Caco-2 (cell line): ENCODE results near the gene POLR1H. TPM values are rescaled to one million over a fixed set of nuclear protein-coding genes. Genes with fewer than 3 reads are reported as not detected.
A peak's percentile ranks its signal among the peaks of the same experiment; 100 is the strongest.

Experiments
- BruUV-seq: library from RNA; stranded (reverse); fragments of 400-500 nt; replicated peaks from 2 replicates; lab custom pipeline; 2021; lab: Mats Ljungman, UMichigan
- CTCF ChIA-PET: fragments of 300-600 bp; sonication (Branson Sonifier 250); formaldehyde crosslinking; loops from one replicate; lab custom pipeline; 2022; ENCODE audit warnings: antibody characterized with exemption; lab: Charles Lee
- POLR2A ChIA-PET: fragments of 300-600 bp; sonication (Branson Sonifier 250); formaldehyde crosslinking; loops from one replicate; lab custom pipeline; 2022; ENCODE audit warnings: antibody characterized with exemption; lab: Charles Lee
- DNase-seq, 2 experiments: peaks; one replicate each; pipeline versions ENCODE4 v3.0.0 to v3.0.0-alpha.2; 2020 to 2022
- H3K27me3 ChIP-seq: replicated peaks from 2 replicates; pipeline ENCODE4 v1.6.0; 2011; ENCODE audit warnings: low read length; ENCODE audit not compliant: control insufficient read depth, insufficient read depth
- H3K36me3 ChIP-seq: 2 replicates; pipeline ENCODE4 v1.5.1; 2011; ENCODE audit warnings: low read length; ENCODE audit not compliant: control insufficient read depth, insufficient read depth
- H3K4me1 ChIP-seq: fragments of 250-450 bp; sonication (Bioruptor Pico); 2 replicates; pipeline ENCODE4 v1.5.1; 2020; ENCODE audit warnings: mild to moderate bottlenecking
- H3K4me3 ChIP-seq: 2 replicates; pipeline ENCODE4 v1.5.1; 2011; ENCODE audit warnings: low read depth, mild to moderate bottlenecking, control low read depth, low read length
- H3K9me3 ChIP-seq: fragments of 250-450 bp; sonication (Bioruptor Pico); 2 replicates; pipeline ENCODE4 v1.5.1; 2020; ENCODE audit warnings: mild to moderate bottlenecking, moderate library complexity
- H3K27ac Mint-ChIP-seq: one replicate; pipeline ENCODE4 v1.8.0; 2022; ENCODE audit warnings: mixed read lengths; ENCODE audit not compliant: unreplicated experiment
- H3K27me3 Mint-ChIP-seq: one replicate; pipeline ENCODE4 v1.8.0; 2022; ENCODE audit warnings: mixed read lengths; ENCODE audit not compliant: insufficient read depth, unreplicated experiment
- H3K36me3 Mint-ChIP-seq: one replicate; pipeline ENCODE4 v1.8.0; 2022; ENCODE audit warnings: mild to moderate bottlenecking, mixed read lengths; ENCODE audit not compliant: insufficient read depth, unreplicated experiment
- H3K4me1 Mint-ChIP-seq: one replicate; pipeline ENCODE4 v1.8.0; 2022; ENCODE audit warnings: low read depth, mixed read lengths; ENCODE audit not compliant: unreplicated experiment
- H3K4me3 Mint-ChIP-seq: one replicate; pipeline ENCODE4 v1.8.0; 2022; ENCODE audit warnings: mild to moderate bottlenecking, moderate library complexity, mixed read lengths; ENCODE audit not compliant: unreplicated experiment
- H3K9me3 Mint-ChIP-seq: one replicate; pipeline ENCODE4 v1.8.0; 2022; ENCODE audit warnings: mixed read lengths; ENCODE audit not compliant: unreplicated experiment
- intact Hi-C: fragments of 100-400 bp; cut with micrococcal nuclease; formaldehyde crosslinking; loops from one replicate; pipeline ENCODE4 v1.10.0; 2022; ENCODE audit not compliant: unreplicated experiment
- total RNA-seq: library from RNA; stranded (reverse); gene quantifications from 2 replicates; pipeline ENCODE4 v1.2.3, GENCODE V29; 2022
- TF ChIP-seq, protein P1 (sequence below), 2 experiments: fragments of 200-600 bp in 1 of 2; IDR thresholded peaks; 1 replicate in 1 of 2; 2 replicates in 1 of 2; pipeline versions ENCODE4 v1.5.1 to v1.8.0; 2011 to 2022; ENCODE audit warnings: antibody characterized with exemption in 1 of 2, control low read depth in 1 of 2, inconsistent platforms in 1 of 2, low read depth in 1 of 2, low read length in 1 of 2, mild to moderate bottlenecking in 1 of 2, moderate library complexity in 1 of 2; ENCODE audit not compliant: insufficient read depth in 1 of 2, severe bottlenecking in 1 of 2, unreplicated experiment in 1 of 2

Gene POLR1H
- total RNA-seq, 1 experiment from 2014 or later, result 27.6 TPM

DNA sequence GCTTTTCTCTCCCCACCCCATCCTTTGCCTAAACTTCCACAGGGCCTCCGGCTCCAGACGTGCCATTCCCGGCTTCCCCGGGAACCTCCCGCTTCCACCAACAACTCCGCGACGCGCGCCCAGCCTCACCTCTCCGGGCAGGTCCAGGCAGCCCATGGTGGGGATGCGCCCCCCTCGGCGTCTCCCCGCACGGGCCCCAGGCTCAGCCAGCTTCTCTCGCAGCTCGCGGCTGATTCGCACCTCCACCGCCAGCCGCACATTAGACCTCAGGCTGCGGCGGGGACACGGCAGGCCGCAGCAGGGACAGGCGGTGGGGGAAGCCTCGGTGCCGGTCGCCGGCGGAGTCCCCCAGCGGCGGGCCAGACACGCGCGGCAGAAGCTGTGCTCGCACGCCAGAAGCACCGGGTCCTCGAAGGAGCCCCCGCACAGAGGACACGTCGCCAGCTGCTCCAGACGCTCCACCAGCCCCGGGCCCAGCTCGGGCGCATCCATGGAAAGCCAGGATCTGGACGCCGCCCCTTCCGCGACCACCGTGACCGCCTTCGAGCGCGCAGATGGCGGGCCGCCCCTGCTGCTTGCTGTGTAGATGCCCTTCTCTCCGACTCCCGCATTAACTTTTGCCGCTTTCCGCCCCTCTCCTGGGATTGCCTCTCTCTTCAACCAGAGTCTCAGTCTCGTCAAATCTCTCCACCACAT is 14.2 kb downstream of the POLR1H start, which contains the start of gene RNF39:
RNF39 (minus strand) TSS at position 676 of the 696 bp plus-strand sequence; CDS start at position 492, 184 bp downstream.
- Mint-ChIP-seq H3K9me3 (no peaks in the 10 kb centered on the region), H3K27ac (peak within 1 kb of the TSS; percentile 27), H3K36me3 (peaks cover 6% of the 10 kb centered on the region), H3K4me1 (peaks cover 12% of the 10 kb centered on the region), H3K27me3 (peaks cover 11% of the 10 kb centered on the region), H3K4me3 (peak within 1 kb of the TSS; percentile 80)
- peaks cover 8% of the 10 kb centered on the region for H3K4me1 ChIP-seq
- no peaks in the 10 kb centered on the region for H3K36me3 ChIP-seq
- DNase-seq, result peak in 1 of 2 experiments; percentile 23
- no TSS peak for BruUV-seq
- POLR2A ChIA-PET, result no interaction called here
- TF ChIP-seq, protein P1, sequence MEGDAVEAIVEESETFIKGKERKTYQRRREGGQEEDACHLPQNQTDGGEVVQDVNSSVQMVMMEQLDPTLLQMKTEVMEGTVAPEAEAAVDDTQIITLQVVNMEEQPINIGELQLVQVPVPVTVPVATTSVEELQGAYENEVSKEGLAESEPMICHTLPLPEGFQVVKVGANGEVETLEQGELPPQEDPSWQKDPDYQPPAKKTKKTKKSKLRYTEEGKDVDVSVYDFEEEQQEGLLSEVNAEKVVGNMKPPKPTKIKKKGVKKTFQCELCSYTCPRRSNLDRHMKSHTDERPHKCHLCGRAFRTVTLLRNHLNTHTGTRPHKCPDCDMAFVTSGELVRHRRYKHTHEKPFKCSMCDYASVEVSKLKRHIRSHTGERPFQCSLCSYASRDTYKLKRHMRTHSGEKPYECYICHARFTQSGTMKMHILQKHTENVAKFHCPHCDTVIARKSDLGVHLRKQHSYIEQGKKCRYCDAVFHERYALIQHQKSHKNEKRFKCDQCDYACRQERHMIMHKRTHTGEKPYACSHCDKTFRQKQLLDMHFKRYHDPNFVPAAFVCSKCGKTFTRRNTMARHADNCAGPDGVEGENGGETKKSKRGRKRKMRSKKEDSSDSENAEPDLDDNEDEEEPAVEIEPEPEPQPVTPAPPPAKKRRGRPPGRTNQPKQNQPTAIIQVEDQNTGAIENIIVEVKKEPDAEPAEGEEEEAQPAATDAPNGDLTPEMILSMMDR (IDR thresholded peaks at IDR 0.05; ENCODE audit: insufficient read depth in 1 of 2, low read depth in 1 of 2, low read length in 1 of 2, severe bottlenecking in 1 of 2, unreplicated experiment in 1 of 2), result no peak
- peak within 1 kb of the TSS; percentile 51 for H3K4me3 ChIP-seq
- CTCF ChIA-PET, result interaction anchor here (1.0 to 1.5 kb wide), 2 partner anchors 14 to 27 kb away, joined by 3 to 4 read pairs; partner anchors contain the start of gene POLR1H
- H3K9me3 ChIP-seq, result no peaks in the 10 kb centered on the region
- no peaks in the 10 kb centered on the region for H3K27me3 ChIP-seq
- intact Hi-C loops, result loop anchor here (2.0 kb wide), 2 partner anchors 28 to 56 kb away; no protein-coding TSS in a partner anchor

DNA sequence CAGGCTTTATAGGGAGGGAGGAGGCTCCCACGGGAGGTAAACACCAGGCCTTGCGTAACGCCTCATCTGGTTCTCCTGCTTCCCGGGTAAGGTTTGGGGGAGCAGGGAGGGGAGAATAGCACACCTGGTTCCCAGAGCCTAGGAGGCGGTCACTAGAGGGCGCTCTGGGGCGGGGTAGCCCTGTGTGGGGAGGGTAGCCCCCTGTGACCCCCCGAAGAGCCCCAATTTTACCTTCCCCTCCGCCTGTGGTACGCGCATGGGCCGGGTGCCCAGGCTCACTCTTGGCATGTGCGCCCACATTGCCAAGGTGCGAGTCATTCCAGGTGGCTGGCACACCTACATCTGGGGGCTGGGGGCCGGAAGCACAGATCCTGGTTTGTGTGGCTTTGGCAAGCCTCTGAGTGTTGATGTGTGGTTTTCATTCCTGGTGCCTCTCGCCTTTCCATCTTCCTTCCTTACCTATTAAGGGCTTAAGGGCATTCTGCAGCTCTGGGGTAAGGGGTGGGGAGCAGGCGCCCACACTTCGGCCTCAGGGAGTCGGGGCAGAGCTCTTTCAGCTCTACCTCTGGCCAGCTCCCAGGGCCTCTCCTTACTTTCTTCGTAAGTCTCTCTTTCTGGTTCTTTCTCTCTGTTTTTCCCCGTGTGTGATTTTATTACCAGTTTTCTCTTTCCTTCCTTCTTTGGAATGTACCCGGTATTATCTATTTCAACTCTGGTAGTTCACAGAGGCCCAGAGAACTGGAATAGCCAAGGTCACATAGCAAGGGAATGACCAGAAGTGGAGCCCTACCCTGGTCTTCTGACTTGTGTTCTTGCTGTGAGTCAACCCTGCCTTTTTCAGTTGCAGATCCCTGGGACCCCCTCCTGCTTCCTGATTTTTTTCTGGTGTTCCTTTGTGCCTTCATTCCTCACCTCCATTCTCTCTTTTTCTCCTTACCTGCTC is 15.0 kb downstream of the POLR1H start:
- no TSS peak for BruUV-seq
- intact Hi-C loops, result loop anchor here (2.0 kb wide), 2 partner anchors 27 to 55 kb away; no protein-coding TSS in a partner anchor

More for the DNA sequence above, 15.0 kb downstream of the POLR1H start:
- Histone ChIP-seq H3K36me3 (no peaks in the 10 kb centered on the region), H3K9me3 (no peaks in the 10 kb centered on the region), H3K4me3 (peak overlapping the region; percentile 51), H3K27me3 (no peaks in the 10 kb centered on the region), H3K4me1 (peaks cover 8% of the 10 kb centered on the region)
- TF ChIP-seq, protein P1 (IDR thresholded peaks at IDR 0.05; ENCODE audit: insufficient read depth in 1 of 2, low read depth in 1 of 2, low read length in 1 of 2, severe bottlenecking in 1 of 2, unreplicated experiment in 1 of 2), result peak; percentile 40 to 62
- peaks cover 6% of the 10 kb centered on the region for H3K36me3 Mint-ChIP-seq
- CTCF ChIA-PET, result interaction anchor here (1.0 to 1.5 kb wide), 2 partner anchors 15 to 26 kb away, joined by 3 to 4 read pairs; partner anchors contain the start of gene POLR1H
- POLR2A ChIA-PET, result no interaction called here
- peaks cover 12% of the 10 kb centered on the region for H3K4me1 Mint-ChIP-seq
- DNase-seq, result peak in 1 of 2 experiments; percentile 51
- peaks cover 11% of the 10 kb centered on the region for H3K27me3 Mint-ChIP-seq
- H3K4me3 Mint-ChIP-seq, result peak overlapping the region; percentile 80
- peak overlapping the region; percentile 27 for H3K27ac Mint-ChIP-seq
- no peaks in the 10 kb centered on the region for H3K9me3 Mint-ChIP-seq
